Superior temporal gyrus (tissue), 1 donor: ENCODE data around the gene CD79B.

ENCODE experiments used
- DNase-seq: peaks from one replicate; pipeline ENCODE4 v3.0.0-alpha.2; 2016; ENCODE audit errors: extremely low spot score

CD79B gene

GRCh38 chr17:63954402-63955063, 22.4 kb upstream of the CD79B start:
- DNase-seq: no peak

GRCh38 chr17:63950940-63951907, 19.1 kb upstream of the CD79B start:
- no peak for DNase-seq

DNA sequence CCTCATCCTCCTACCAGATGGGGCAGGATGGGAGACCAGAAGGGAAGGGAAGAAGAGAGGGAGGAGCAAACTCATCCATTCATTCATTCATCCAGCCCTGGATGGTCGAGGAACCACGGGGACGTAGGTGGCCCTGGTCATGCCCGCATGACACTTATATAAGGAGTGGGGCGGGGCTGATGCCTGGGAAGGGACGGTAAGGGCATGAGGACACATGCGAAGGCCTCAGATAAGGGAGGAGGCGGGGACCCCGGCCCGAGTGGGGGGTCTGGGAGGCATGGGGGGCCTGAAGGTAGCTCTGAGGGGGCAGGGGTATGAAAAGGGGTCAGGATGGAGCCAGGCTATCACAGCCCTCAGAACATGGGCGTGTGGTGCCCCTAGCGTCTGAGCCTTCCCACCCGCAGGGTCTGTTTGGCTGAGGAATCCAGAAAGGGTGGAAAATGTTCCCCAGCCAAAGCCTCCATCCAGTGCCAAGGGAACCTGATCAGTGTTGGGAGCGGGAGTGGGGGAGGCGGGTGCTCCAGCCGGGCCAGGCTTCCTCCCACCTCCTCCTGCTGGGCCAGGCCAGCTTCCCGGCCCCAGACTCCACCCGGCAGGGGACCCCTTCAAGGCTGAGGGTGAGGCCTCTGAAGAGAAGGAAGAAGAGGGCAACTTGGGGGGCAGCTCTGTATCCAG, 17.6 kb upstream of the CD79B start:
- DNase-seq: no peak

DNA sequence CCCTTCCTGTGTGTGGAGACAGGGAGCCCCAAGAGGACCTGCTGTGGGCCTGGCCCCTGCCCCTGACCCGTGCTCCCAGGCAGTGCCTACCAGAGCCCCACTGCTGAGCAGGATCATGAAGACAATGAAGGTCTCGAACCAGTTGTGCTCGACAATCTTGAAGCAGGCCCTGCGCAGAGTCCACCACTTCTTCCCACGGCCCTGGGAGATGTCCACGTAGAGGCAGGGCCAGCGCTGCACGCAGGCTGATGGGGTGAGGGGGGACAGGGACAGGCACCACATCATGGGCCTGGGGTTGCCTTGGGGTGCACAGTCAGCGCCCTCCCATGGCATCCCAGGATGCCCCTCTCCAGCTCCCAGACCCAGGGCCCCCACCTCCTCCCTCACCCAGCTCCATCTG, 16.4 kb upstream of the CD79B start:
- no peak for DNase-seq

DNA sequence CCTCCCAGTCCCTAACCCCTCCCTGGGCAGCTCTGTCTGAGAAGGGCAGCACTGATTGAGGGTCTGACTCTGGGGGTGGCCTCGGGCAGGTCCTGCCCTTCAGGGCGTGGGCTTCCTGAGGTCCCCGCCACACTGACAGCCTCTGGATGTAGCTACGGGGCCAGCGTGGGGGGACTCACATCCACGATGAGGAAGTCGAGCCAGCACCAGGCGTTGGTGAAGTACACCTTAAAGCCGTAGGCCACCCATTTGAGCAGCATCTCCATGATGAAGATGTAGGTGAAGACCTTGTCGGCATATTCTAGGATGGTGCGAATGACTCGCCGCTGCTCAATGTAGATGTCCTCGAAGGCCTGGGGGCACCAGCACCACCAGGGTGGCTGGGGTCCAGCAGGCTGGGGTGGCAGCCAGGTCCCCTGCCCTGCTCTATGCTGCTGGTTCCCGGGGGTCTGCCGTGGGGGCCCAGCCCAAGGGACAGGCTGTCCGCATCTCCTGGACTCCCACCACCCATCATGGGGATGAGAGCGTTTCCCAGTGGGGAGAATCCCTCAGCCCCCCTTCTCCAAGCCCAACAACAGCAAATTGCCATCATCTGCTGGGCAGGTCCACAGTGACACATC, 15.7 kb upstream of the CD79B start:
- no peak for DNase-seq

DNA sequence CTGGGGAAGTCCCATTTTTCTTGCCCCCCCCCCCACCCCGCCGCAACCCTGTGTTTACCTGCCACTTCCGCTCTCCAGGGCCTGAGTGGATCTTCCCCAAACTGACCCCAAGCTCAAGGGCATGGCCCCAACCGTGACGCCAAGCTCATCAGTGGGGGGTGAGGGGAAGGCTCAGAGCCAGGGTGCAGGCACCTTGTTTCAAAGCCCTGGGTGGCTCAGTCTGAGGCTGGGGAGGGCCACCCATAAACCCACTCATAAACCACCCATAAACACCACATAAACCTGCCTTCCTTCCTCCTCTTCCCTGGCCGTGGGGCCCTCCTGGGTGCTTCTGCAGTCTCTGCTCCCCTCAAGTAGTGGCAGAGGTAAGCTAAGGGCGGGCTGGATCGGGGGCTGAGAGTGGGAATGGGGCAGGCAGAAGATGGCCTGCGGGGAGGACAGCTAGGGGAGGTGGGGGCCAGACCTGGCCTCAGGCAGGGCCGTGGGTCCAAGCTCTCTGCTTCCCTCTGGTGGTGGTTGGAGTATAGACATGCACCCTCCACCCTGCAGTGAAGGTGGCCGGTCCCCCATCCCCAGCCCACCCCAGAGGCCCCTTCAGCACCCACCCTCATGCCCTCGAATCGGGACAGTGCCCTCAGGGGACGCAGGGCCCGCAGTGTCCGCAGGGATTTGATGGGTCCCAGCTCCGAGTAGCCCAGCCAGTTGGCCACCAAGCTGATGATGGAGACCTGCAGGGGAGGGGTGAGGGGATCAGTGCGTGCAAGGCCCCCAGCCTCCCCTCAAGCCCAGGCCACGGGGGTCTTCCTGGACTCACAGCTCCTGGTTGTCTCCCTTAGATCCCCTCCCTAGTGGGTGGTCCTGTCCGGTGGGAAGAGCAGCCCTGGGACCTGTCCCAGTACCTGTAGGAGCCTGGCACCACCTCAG, 14.6 kb upstream of the CD79B start:
- DNase-seq: peak; percentile 25

GRCh38 chr17:63945784-63946439, 13.8 kb upstream of the CD79B start:
- DNase-seq: no peak

DNA sequence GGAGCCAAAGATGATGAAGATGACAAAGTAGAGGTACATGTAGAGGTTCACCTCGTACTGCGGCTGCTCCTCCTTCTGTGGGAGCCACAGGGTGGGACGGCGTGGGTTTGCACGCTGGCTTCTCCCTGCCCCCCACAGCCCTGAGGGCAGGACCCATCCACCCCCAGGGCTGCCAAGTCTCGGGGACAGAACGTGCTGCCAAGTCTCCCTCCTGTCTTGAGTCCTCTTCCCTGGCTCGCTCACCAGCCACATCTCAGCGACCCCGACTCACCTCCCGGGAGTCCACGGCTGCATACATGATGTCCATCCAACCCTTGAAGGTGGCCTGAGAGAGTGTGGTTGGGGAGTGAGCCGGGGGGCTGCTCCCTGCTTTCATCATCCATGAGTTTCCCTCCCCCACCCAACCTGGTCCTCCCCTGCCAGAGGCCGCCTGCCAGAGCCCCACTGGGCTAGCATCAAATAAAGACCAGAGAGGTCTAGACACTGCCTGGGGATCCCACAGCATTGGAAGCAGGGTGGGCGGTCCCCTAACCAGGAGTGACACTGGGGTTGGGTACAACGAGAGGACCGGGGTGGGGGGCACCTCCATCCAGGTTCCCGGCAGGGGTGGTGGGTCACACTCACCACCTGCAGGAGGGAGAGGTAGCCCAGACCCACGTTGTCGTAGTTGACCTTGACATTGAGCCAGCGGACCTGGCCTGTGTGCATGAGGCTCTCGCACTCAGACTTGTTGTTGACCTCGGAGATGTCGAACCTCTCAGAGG, 12.8 kb upstream of the CD79B start:
- DNase-seq: no peak

DNA sequence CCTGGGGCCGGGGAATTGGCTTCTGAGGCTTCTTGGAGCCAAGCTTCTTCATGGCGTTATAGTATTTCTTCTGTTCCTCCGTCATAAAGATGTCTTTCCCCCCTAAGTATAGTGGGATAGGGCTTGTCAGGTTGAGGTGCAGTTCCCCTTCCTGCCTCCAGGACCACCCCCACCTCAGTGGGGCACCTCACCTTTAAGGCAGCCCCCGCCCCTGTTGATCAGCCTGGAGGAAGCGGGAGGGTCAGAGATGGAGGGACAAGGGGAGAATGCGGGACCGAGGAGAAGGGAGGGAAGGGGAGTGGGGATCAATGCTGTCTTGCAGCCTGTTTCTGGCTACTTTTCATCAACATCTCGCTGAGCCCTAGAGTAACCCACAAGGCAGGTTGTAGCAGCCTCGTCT, 11.6 kb upstream of the CD79B start:
- DNase-seq: no peak

- no peak for DNase-seq
These were observed 10.3 kb upstream of the CD79B start for GRCh38 chr17:63942309-63942985.

- DNase-seq: no peak
These were observed 9.6 kb upstream of the CD79B start for GRCh38 chr17:63941751-63942150.

DNA sequence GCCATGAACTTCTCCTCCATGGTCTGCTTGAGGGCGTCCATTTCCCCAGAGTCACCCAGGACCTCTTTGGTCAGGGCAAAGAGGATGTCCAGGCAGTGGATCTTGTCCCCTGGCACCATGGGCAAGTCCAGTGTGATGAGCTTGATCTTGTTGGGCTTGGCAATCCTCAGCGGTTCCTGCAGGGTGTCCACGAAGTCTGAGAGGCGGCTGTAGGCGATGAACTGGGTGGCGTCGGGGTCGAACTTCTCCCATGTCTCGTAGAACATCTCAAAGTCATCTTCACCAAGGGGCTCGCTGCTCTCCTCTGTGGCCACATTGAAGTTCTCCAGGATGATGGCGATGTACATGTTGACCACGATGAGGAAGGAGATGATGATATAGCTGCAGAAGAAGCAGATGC, 9.0 kb upstream of the CD79B start:
- no peak for DNase-seq

- no peak for DNase-seq
These were observed 8.5 kb upstream of the CD79B start for GRCh38 chr17:63940584-63940983.

GRCh38 chr17:63939884-63940283, 7.8 kb upstream of the CD79B start:
- DNase-seq: no peak

GRCh38 chr17:63939401-63939800, 7.3 kb upstream of the CD79B start:
- DNase-seq: no peak

DNA sequence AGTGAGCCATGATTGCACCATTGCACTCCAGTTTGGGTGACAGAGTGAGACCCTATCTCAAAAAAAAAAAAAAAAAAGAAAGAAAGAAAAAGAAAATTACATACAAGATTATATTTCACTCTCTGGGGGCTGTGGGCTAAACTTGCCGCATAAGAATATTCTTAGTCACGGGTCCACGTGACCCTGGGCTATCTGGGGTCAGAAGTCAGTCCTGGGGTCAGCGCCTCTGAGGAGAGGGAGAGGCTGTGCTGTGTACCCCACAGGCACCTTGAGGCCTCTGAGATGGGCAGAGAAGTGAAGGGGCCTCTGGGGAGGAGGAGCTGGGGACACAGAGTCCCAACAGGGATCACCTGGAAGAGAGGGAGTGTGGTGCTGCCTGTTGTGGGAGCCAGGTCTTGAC, 5.8 kb upstream of the CD79B start:
- no peak for DNase-seq

DNA sequence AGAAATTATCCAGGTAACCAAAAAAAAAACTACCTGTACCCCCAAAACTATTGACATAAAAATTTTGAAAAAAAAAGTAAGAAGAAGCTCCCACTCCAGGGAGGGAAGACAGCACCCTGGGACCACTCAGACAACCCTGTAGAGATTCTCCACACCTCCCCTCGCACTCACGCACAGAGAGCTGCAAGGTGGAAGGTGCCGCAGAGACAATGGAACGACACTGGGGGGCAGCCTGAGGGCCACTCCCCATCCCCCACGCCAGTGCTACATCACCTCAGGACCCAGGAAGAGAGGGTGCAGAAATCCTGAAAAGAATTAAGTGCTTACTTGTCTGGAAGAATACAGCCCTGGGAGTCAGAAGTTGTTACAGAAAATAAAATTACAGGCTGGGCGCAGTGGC, 5.2 kb upstream of the CD79B start:
- DNase-seq: no peak

GRCh38 chr17:63934183-63935112, 2.3 kb upstream of the CD79B start:
- no peak for DNase-seq
